Thyroid gland (tissue), 4 donors: Measurements from ENCODE around the gene PODXL.

ENCODE experiments used
- POLR2A ChIP-seq, 2 donors: fragments of 450-650 bp; IDR thresholded peaks; one replicate each; pipeline ENCODE4 v1.6.1; 2017; ENCODE audit warnings: antibody characterized with exemption in 2 of 2, mild to moderate bottlenecking in 2 of 2, moderate library complexity in 1 of 2
- TF ChIP-seq, protein P1 (sequence below), 6 experiments: fragments of 200-600 bp in 3 of 6; fragments of 450-650 bp in 3 of 6; sonication (generic) in 3 of 6; IDR thresholded peaks; one replicate each; pipeline ENCODE4 v1.5.1; 2016 to 2019; ENCODE audit warnings: antibody characterized with exemption in 6 of 6, mild to moderate bottlenecking in 2 of 6, inconsistent platforms in 1 of 6, moderate library complexity in 1 of 6

DNA sequence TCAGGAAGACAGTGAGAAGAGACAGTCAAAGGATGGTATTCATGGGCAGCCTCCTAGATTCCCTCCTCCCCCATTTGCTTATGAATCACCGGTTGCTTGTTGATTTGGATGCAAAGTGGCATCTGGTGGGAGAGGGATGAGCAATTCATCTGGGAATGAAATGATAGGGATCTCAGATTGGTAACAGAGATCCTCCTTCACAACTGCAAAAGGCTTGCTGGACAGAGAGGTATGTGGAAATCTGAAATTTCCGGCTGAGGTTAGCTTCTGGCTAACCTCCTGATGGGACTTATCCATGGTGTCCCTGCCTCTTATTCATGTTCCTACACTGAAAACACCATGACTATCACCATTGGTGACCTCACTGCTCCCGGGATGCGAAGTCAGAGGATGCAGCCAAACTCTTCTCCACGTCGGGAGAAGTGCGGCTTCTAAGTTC is 48.4 kb upstream of the PODXL start:
- TF ChIP-seq, protein P1, sequence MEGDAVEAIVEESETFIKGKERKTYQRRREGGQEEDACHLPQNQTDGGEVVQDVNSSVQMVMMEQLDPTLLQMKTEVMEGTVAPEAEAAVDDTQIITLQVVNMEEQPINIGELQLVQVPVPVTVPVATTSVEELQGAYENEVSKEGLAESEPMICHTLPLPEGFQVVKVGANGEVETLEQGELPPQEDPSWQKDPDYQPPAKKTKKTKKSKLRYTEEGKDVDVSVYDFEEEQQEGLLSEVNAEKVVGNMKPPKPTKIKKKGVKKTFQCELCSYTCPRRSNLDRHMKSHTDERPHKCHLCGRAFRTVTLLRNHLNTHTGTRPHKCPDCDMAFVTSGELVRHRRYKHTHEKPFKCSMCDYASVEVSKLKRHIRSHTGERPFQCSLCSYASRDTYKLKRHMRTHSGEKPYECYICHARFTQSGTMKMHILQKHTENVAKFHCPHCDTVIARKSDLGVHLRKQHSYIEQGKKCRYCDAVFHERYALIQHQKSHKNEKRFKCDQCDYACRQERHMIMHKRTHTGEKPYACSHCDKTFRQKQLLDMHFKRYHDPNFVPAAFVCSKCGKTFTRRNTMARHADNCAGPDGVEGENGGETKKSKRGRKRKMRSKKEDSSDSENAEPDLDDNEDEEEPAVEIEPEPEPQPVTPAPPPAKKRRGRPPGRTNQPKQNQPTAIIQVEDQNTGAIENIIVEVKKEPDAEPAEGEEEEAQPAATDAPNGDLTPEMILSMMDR (IDR thresholded peaks at IDR 0.05), result no peak
- no peak for TF ChIP-seq POLR2A (IDR thresholded peaks at IDR 0.05)
